GM18858 (cell line): ENCODE results near the gene C3orf20.

Experiments
- ATAC-seq: cut with Tn5 transposase; IDR thresholded peaks from one replicate; pipeline ENCODE4 v1.9.1; 2021; ENCODE audit not compliant: unreplicated experiment

C3orf20 gene

DNA sequence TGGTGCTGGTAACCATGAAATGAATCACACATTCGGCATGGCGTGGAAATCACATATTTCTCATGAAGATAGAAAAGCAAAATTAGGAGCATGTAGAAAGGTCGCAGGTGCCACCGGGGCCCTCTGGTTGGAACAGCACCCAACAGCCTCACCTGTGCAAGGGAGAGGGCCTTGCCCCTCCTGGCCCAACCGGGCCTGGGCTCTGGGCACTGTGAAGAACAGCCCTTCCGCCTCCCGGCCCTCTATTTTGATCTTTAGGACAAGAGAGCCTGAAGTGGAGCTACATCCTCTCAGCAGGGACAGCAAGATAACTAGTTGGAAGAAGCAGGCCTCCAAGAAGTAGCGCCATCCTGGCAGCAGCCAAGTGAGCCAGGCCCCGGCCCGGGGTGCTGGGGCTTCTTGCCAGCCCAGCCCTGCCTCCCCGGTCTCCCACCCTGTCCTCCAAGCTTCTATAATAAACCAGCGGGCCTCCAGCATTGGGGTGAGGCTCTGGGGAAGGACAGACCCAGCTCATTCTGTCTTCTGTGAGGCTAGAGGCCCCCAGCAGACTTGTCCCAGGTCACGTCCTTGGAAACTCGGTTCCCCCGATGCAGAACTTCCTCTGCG, 97.7 kb downstream of the C3orf20 start:
- no peak for ATAC-seq

DNA sequence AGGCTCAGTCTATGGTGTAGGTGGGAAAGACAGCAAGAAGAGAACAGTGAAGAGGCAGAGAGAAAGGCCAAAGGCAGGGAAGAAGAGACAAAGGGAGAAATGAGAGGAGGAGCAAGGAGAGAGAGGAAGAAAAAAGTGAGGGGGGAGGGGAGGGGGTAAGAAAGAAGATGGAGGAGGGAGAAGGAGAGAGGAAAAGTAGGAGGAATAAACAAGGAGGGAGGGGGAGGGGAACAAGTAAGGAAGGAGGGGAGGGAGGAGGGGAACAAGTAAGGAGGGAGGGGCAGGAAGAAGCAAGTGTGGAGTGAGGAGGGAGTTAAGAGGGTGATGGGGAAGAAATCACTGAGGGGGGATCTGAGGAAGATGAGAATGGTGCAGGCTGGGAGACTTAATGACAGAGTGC, 98.3 kb downstream of the C3orf20 start:
- ATAC-seq: no peak

DNA sequence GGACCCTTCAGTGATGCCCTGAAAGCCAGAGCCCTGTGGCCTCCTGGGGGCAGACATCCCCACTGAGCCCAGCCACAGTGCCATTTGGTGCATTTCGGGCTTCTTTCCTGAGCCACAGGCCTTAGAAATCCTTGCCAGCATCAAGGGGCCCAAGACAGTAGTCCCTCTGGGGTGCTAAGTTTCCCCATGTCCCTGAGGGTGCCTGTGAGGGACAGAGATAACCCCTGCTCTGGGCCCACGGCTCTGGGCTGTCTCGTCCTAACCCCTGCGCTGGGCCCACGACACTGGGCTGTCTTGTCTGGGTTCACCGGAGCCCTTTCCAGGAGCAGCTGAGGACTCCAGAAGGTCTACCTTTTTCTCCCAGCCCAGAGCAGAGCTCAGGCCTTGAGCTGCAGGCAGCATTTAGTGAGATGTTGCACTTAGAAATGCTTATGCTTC, 98.8 kb downstream of the C3orf20 start:
- ATAC-seq: no peak

DNA sequence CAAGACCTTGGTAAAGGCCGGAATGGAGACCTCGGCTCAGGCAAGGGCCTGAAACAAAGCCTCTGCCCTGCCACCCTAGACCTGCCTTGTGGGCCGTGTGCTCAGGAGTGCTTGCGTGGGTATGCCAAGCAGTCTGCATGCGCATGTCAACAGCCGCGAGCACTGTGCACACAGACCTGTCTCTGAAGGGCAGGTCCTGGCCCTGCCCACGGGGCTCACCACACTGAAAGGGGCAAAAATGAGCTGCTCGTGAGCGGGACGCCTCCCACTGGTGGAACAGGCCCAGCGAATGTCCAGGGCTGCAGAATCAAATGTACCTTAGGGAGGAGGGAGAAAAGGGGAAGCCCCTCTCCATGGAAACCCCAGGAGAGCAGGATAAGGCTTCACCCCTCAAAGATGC, 99.5 kb downstream of the C3orf20 start:
- ATAC-seq: no peak

DNA sequence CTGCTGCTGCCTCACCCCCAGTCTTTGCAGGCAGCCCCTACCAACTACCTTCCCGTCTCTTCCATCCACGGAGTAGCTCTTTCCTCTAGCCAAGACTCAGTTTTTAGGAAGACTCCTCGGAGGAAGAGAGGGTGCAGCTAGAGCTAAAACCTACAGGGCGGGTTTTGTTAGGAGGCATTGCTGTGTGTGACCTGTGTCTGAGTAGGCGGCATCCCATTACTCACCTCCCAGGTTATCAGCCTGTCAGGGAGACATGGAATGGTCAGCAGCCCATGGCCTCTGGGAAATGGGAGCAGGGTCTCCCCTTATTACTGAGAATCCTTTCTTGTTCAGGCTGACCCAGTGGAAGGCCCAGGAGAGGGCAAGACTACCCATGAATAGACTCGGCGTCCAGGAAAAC, 100.1 kb downstream of the C3orf20 start:
- no peak for ATAC-seq

DNA sequence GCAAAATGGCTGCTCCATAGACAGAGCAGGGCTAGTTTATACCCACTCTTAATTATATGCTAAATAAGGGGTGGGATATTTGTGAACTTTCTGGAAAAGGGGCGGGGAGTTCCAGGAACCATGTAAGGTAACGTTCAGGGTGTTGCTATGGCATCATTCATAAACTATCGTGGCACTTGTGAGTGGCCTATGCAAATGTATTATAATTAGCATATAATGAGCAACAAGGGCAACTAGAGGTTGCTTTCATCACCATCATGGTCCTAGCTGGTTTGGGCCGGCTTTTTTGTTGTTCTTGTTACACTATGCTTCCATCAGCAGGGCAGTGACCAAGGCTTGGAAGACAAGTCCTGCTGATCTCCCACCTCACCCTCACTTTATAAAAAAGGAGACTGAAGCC, 100.6 kb downstream of the C3orf20 start:
- no peak for ATAC-seq

DNA sequence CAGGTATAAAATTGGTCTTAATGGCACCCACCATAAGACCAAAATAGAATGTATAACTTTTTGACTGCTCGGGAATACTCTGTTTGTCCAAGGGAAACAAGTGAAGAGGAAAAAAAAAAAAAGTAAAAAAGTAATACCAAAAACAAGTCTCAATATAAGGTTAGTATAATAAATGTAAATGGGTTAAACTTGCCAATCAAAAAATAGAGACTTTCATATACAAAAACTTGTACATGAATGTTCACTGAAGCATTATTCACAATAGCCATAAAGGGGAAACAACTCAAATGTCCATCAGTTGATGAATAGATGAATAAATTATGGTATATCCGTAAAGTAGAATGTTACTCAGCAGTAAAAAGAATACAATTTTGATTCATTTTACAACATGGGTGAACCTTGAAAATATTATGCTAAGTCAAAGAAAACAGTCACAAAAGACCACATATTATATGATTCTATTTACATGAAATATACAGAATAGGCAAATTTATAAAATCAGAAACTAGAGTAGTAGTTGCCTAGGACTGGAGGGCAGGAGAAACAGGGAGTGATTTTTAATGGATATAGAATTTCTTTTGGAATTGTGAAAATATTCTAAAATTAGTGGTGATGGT, 104.2 kb downstream of the C3orf20 start:
- ATAC-seq: no peak

DNA sequence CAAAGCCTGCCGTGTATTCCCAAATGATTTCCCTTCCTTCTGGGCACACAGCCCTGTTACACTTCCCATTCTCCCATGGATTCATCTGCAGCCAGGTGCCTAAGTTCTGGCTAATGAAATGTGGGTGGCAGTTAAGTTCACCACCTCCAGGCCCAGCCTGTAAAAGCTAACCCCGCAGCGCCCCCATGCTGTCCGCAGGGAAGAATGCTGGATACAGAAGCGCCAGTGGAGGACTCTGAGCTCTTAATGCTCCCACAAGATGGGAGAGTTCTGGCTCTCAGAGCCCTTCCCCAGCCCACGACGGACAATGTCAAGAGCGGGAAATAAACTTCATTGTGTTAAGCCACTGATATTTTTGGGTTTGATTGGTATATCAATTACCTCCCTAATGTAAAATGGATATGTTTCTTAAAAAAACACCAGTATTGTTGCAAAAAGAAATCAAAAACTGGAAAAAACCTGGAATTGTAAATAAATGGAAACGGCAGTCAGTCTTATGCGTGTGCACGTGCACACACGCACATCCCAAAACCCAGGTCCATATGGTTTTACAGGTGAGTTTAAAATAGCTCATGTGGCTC, 106.1 kb downstream of the C3orf20 start:
- ATAC-seq: no peak

DNA sequence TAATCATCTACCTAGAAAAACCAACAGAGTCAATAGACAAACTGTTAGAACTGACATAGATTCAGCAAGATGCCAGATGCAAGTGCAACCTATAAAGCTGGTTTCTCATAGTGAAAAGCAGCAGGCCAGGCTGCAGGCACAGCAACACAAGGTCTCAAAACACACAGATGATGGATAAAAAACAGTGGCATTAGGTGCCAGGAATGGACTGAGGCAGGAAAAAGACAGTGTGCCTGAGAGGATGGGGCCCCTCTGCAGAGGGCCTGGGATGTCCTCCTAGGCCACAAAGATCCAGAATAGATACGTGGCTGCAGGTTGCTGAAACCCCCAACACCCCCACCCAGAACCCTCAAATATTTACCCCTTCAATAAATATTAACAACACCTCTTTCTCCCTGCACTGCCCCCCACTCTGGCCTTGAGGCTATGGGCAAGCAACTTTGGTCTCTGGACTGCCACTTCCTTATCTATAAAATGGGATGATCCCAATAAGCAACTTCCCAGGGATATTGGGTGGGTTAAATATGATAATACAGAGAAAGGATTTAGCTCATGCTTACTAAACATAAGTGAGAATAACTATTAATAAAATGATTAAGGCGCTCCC, 108.6 kb downstream of the C3orf20 start:
- no peak for ATAC-seq

DNA sequence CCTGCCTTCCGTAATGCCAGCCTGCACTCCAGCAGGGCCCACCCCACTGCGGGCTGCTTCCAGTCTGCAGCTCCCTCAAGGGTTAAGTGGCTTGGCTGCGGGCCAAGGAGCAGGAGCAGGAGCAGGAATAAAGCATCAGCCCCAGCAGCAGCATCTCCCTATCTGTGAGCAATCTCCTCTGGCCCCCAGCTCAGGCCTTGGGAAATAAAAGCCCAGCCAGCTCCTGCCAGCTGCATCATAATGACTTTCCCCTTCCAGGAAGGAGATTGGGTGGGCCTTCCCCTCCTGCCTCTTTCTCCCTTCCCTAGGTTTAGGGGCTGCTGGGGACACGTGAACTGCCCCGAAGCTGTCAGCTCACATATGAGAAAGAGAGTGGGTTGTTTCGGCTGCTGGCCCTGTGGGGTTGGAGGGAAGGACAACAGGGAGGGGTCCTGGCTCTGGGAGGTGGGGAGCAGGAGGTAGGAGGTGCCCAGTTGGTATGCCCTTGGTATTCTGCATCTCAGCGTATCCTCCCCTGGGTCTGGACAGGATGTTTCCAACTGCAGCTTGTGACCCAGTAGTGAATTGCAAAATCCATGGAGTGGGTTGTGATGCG, 109.2 kb downstream of the C3orf20 start:
- ATAC-seq: no peak

DNA sequence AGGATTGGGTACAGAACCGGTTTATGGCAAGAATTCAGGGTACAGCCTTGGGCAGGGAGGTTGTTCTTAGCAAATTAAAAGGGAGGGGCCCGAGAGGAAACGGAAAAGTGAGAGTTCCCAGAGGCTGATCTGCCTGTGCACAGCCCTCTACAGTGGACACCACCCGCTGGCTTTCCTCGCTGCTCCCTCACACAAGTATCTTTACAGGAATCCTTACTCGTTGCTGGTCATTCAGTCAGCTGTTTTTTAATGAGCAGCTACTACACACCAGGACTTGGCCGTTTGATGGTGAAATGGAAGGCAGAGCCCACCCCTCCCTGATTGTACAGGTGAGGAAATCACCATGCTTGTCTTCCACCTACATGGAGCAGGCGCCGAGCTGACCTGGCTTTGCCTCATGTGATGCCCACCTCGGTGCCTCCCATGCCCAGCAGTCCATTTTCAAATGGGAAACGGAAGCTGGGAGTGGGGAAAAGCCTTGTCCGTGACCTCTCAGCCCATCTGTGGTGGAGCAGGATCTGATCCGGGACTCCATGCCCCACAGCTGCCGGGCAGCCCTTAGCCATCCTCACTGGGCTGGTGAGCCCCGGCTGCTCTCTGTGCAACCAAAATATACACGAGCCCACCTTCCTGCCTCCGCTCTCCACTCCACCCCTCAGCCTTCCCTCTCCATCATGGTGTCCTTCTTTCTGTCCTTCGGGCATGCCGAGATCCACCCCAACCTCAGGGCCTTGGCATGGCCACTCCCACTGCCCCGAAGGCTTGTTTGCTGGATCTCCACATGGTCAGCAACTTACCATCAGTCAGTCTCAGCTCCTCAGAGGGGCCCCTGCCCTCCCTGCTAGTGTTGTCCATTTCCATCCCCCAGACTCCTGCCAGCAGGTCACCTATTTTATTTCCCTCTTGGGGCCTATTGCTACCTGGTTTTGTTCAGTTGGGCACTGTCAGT, 110.5 kb downstream of the C3orf20 start:
- no peak for ATAC-seq

DNA sequence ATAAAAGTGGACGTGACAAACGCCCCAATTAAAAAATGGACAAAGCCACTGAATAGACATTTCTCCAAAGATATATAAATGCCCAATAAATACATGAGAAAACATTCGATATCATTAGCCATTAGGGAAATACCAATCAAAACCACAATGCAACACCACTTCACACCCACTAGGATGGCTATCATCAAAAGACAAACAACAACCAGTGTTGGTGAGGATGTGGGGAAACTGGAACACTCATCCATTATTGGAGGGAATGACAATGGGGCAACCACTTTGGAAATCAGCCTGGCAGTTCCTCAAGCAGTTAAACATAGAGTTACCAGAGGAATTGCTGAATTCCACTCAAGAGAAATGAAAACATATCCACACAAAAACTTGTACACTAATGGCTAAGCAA, 111.4 kb downstream of the C3orf20 start:
- no peak for ATAC-seq

DNA sequence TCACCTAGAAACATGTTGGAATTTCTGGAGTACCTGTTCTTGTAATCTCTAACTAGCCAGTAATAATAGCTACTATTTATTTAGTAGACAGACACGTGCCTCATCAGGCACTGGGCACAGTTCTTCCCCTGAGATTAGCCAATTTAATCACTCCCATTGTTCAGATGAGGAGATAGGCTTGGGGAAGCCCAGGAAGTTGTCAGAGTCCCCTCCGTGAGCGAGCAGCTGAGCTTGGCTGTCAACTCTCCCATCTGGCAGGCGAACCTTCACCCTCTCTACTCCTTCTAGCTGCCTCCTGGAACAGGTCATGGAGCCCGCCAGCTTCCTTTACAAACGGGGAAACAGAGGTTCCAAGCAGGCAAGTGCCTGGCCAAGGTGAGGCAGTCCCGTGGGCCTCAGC, 112.7 kb downstream of the C3orf20 start:
- ATAC-seq: no peak

DNA sequence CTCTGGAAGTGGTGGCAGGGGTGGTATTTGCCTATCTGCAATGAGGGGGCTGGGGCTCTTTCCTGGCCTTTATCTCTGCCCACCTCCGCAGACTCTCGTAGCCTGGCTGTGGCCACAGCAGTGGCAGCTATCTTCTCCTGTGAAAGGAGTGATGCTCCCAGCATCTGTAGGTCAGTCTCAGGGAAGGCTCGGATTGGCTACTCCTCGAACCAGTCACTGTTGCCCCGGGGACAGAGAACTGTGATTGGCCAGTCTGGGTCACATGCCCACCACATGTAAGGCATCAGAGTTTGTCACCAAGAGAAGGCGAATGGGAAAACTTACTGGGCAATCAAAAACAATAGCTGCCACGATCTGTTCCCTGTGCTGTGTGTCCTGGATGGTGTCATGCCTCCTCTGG, 113.7 kb downstream of the C3orf20 start:
- ATAC-seq: no peak

DNA sequence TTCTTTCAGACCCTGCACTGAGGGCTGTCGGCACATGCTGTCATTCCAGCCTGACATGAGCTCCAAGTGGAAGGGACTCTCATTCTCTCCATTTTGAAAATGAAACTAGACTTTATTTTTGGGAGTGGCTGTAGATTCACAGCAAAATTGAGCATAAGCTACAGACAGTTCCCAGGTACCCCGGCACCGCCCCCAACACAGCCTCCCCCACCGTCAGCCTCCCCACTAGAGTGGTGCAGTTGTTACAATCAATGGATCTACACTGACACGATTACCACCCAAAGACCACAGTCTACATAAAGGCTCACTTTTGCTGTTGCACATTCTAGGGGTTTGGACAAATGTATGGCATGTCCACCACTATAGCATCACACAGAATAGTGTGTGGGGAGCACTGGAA, 114.3 kb downstream of the C3orf20 start:
- ATAC-seq: no peak

DNA sequence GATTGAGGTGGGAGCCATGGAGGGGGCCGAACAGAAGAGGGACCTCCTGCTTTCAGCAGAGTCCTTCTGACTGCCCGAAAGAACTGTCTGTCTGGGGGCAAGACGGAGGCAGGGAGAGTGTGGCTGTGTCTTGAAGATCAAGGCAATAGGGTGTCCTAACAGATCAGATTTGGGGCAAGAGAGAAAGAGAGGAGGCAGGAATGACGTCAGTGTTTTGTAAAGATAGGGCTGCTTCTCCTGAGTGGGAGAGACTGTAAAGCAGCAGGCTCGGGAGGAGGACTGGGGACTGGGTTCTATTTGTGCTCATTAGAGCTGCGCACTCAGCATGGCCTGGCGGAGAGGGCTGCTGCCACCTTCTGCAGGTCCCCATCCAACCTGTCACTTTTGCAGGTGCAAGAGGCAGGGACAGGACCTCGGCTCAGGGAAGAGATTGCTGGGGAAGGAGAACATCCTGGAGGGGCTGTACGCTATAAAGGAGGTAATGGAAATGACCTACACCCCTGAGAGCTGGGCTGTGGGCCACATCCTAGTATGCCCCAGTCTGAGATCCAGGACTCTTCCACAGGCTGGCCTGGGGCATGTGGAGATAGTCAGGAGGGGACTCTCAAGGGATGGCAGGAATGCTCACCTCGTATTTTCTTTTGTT, 114.8 kb downstream of the C3orf20 start:
- no peak for ATAC-seq

DNA sequence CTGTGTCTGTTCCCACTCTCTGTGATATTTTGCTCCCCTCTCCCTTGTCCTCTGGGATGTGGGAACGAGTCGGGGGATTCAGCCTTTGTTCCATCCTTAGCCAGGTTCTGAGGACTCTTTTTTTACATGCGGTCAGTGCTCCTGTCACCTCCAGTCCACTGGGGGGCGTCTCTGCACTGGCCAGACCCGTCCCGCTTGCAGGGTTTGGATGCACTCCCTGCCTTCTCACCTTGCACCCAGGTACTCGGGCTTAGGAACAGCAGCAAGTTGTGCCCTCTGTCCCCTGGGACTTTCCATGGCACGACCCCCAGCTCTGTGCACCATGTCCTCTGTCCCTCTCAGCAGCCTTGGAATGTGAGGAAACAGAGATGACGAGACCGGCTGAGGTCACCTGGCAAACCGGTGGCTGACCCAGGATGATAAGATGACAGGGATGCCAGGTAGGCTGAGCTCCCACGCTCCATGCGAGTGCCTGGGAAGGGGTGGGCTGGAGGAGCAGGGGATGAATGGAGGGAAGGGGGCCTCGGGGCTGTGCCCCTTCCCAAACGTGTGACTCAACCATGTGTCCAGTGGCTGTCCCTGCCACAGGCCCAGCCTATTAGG, 116.5 kb downstream of the C3orf20 start:
- ATAC-seq: no peak

DNA sequence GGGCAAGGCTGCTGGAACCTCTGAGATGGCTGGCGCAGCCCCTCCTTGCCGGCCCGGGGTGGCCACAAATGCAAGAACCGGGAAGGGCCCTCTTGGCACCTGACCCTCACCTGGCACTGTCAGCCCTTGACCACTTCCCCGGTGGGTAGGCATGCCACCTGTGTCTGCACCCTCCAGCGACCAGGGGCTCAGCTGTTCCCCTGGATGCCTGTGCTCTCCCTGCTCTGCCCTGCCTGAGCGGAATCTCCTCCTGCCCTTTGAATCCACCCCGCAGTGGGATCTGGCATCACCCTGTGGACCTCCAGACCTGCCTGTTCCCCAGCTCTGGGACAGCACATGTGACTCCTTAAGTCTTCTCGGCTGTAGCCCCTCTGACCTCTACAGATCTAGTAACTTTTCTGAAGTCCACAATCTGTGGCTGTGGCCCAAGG, 117.8 kb downstream of the C3orf20 start:
- no peak for ATAC-seq

DNA sequence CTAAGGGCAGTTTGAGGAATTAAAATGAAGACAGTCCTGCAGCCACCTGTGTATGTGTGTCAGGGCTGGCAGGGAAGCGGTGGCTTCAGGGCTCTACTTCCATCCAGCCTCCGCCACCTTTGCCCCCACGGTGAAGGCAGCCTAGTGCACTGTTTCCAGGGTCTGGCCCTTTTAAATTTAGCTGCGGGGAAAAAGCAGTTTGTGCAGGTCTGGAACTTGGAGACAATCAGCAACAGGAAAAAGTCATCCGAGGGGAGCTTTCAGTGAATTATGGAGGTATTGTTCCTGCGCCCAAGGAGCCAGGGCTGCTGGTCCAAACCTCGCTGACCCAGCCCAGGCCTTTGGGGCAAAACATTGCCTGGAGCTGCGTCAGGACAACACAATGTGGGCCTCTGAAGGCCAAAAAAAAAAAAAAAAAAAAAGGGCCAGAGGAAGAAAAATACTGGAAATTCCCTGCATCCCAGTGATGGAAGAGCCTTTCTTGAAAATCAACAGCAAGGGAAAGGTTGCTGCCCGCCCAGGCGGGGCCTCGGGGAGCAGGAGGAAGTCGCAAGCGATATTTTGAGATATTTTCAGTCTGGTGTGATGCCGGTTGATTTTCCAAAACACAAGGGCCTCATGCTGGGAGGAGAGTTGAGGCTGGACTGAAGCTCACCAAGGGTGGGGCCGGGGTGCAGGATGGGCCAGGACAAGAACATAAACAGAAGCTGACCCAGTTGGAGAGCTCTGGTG, 118.4 kb downstream of the C3orf20 start:
- no peak for ATAC-seq
